ENCODE data around the gene USP6NL.

USP6NL gene

GRCh38 chr10:11615396-11615795, 3.9 kb upstream of the USP6NL start:
- DNase-seq, result no peak

GRCh38 chr10:11612021-11613001, 861 bp upstream of the USP6NL start:
- peak; percentile 98 for DNase-seq

GRCh38 chr10:11610826-11611247, 613 bp downstream of the USP6NL start:
- DNase-seq, result peak; percentile 65

GRCh38 chr10:11610166-11610825, 1.2 kb downstream of the USP6NL start:
- DNase-seq, result peak; percentile 40

- DNase-seq, result no peak
Observed at GRCh38 chr10:11609492-11610093, 1.9 kb downstream of the USP6NL start.

- no peak for DNase-seq
Observed at GRCh38 chr10:11609052-11609451, 2.4 kb downstream of the USP6NL start.

GRCh38 chr10:11608159-11609013, 3.1 kb downstream of the USP6NL start:
- DNase-seq, result peak; percentile 47

GRCh38 chr10:11605807-11606408, 5.5 kb downstream of the USP6NL start:
- DNase-seq, result no peak

GRCh38 chr10:11604865-11605650, 6.4 kb downstream of the USP6NL start:
- no peak for DNase-seq

- DNase-seq, result no peak
Observed at GRCh38 chr10:11603741-11604140, 7.7 kb downstream of the USP6NL start.

- DNase-seq, result peak; percentile 59
Observed at GRCh38 chr10:11602919-11603523, 8.4 kb downstream of the USP6NL start.

GRCh38 chr10:11602358-11602757, 9.1 kb downstream of the USP6NL start:
- DNase-seq, result no peak

GRCh38 chr10:11601670-11602069, 9.8 kb downstream of the USP6NL start:
- peak; percentile 45 for DNase-seq

GRCh38 chr10:11600280-11600679, 11.2 kb downstream of the USP6NL start:
- no peak for DNase-seq

GRCh38 chr10:11598712-11599397, 12.6 kb downstream of the USP6NL start:
- no peak for DNase-seq

- no peak for DNase-seq
Observed at GRCh38 chr10:11597470-11597869, 14.0 kb downstream of the USP6NL start.

GRCh38 chr10:11595395-11595692, 16.1 kb downstream of the USP6NL start:
- no peak for DNase-seq

- DNase-seq, result peak; percentile 56
Observed at GRCh38 chr10:11594589-11595394, 16.7 kb downstream of the USP6NL start.

- DNase-seq, result no peak
Observed at GRCh38 chr10:11593612-11594011, 17.8 kb downstream of the USP6NL start.

- DNase-seq, result no peak
Observed at GRCh38 chr10:11589738-11590137, 21.7 kb downstream of the USP6NL start.

All from hematopoietic multipotent progenitor cell treated with erythropoietin and hydrocortisone succinate and interleukin-3 and kit ligand, for 4 days (in vitro differentiated cells).